Stimulated activated CD4-positive, alpha-beta T cell treated with anti-CD3 and anti-CD28 coated beads, Interleukin-4, amount 100 ng/mL, for 1 hour (primary cell): ENCODE results near the gene FTSJ3.
"Not testable (repeated sequence)": the region's sequence is repeated elsewhere in the genome, so short reads cannot be mapped to it uniquely, and the experiment has no call there.

Experiments
- DNase-seq: peaks from one replicate; pipeline ENCODE4 v3.0.0-alpha.2; 2020

The FTSJ3 gene

GRCh38 chr17:63843387-63843888 is 16.0 kb upstream of the FTSJ3 start:
- DNase-seq, result not testable (repeated sequence)

- peak; percentile 99 for DNase-seq
These were observed 15.3 kb upstream of the FTSJ3 start, which contains the start of gene SMARCD2 for GRCh38 chr17:63842540-63843386. Gene SMARCD2, minus strand, starts transcription at chr17:63842685. Its CDS starts 11 bp downstream, at chr17:63842674.

- no peak for DNase-seq
These were observed 14.7 kb upstream of the FTSJ3 start for GRCh38 chr17:63842173-63842539.

- no peak for DNase-seq
These were observed 14.1 kb upstream of the FTSJ3 start for GRCh38 chr17:63841350-63842172.

GRCh38 chr17:63840591-63841349 is 13.3 kb upstream of the FTSJ3 start:
- DNase-seq, result no peak

GRCh38 chr17:63838631-63839171 is 11.2 kb upstream of the FTSJ3 start:
- DNase-seq, result no peak

- DNase-seq, result no peak
These were observed 10.6 kb upstream of the FTSJ3 start for GRCh38 chr17:63837962-63838600.

- no peak for DNase-seq
These were observed 10.0 kb upstream of the FTSJ3 start for GRCh38 chr17:63837480-63837879.

GRCh38 chr17:63836811-63837210 is 9.3 kb upstream of the FTSJ3 start:
- DNase-seq, result no peak

GRCh38 chr17:63835167-63835720 is 7.8 kb upstream of the FTSJ3 start:
- no peak for DNase-seq

- DNase-seq, result peak; percentile 40
These were observed 7.1 kb upstream of the FTSJ3 start for GRCh38 chr17:63834431-63835166.

- DNase-seq, result no peak
These were observed 6.4 kb upstream of the FTSJ3 start for GRCh38 chr17:63833741-63834373.

- DNase-seq, result no peak
These were observed 5.7 kb upstream of the FTSJ3 start for GRCh38 chr17:63833026-63833740.

- DNase-seq, result no peak
These were observed 5.0 kb upstream of the FTSJ3 start for GRCh38 chr17:63832455-63832854.

- DNase-seq, result no peak
These were observed 4.6 kb upstream of the FTSJ3 start for GRCh38 chr17:63832014-63832413.

GRCh38 chr17:63831505-63831904 is 4.0 kb upstream of the FTSJ3 start:
- no peak for DNase-seq

GRCh38 chr17:63830904-63831491 is 3.5 kb upstream of the FTSJ3 start:
- DNase-seq, result no peak

GRCh38 chr17:63830278-63830677 is 2.8 kb upstream of the FTSJ3 start:
- DNase-seq, result no peak

- DNase-seq, result no peak
These were observed 1.5 kb upstream of the FTSJ3 start for GRCh38 chr17:63828936-63829335.
